PFSK-1 (cell line): ENCODE data around the gene COX6A2.

ENCODE experiments used
- FOXP2 ChIP-seq: optimal IDR thresholded peaks from 2 replicates; pipeline ENCODE3; 2011; ENCODE audit warnings: borderline replicate concordance, control low read depth, inconsistent platforms; ENCODE audit not compliant: insufficient read depth; ENCODE audit errors: extremely low read length, extremely low read depth
- POLR2AphosphoS5 ChIP-seq: IDR thresholded peaks from 2 replicates; pipeline ENCODE4 v1.6.1; 2012; ENCODE audit warnings: low read depth, mild to moderate bottlenecking, control low read depth, low read length, moderate library complexity
- SIN3A ChIP-seq: IDR thresholded peaks from 2 replicates; pipeline ENCODE4 v1.6.1; 2012; ENCODE audit warnings: mild to moderate bottlenecking, low read length, moderate library complexity, borderline replicate concordance; ENCODE audit not compliant: insufficient read depth
- TAF1 ChIP-seq: IDR thresholded peaks from 2 replicates; pipeline ENCODE4 v1.6.1; 2012; ENCODE audit warnings: low read length, control low read depth, borderline replicate concordance; ENCODE audit not compliant: insufficient read depth
- TF ChIP-seq, protein P1 (sequence below), 2 experiments: IDR thresholded peaks; 2 replicates each; pipeline versions ENCODE4 v1.6.1 to v1.8.0; 2011 to 2012; ENCODE audit warnings: low read depth in 2 of 2, low read length in 2 of 2, control low read depth in 1 of 2, inconsistent platforms in 1 of 2, mild to moderate bottlenecking in 1 of 2, moderate library complexity in 1 of 2; ENCODE audit not compliant: insufficient read depth in 1 of 2

COX6A2 gene

DNA sequence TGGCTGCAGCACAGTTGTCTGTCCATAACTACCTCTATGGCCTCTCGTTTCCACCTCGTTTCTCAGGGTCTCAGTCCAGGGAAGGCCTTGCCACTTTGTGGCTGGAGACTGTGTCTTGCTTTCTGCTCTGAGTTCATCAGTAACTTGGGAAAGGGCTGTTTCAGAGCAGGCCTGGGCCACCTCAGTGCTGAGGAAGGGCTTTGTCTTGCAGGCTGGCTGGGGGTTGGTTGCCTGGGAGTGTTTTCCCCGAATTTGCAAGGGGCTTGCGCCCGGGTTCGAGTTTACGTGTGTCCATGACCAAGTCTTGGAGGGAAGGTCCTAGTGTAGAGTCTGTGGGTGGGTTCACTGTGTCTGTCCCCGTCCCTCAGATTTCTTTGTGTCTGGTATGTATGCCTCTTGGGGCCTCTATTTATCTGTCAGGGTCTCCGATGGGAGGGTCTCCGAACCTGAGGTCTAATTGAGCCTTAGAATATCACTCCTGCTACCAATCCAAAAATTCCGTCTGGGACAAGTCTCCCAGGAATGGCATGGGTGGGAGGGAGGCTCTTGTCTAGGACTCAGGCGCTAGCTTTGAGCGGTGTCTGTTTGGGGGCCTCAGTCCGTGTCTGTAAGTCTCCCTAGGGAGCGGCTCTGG is 43.2 kb upstream of the COX6A2 start:
- TF ChIP-seq FOXP2 = no peak
- TF ChIP-seq, protein P1, sequence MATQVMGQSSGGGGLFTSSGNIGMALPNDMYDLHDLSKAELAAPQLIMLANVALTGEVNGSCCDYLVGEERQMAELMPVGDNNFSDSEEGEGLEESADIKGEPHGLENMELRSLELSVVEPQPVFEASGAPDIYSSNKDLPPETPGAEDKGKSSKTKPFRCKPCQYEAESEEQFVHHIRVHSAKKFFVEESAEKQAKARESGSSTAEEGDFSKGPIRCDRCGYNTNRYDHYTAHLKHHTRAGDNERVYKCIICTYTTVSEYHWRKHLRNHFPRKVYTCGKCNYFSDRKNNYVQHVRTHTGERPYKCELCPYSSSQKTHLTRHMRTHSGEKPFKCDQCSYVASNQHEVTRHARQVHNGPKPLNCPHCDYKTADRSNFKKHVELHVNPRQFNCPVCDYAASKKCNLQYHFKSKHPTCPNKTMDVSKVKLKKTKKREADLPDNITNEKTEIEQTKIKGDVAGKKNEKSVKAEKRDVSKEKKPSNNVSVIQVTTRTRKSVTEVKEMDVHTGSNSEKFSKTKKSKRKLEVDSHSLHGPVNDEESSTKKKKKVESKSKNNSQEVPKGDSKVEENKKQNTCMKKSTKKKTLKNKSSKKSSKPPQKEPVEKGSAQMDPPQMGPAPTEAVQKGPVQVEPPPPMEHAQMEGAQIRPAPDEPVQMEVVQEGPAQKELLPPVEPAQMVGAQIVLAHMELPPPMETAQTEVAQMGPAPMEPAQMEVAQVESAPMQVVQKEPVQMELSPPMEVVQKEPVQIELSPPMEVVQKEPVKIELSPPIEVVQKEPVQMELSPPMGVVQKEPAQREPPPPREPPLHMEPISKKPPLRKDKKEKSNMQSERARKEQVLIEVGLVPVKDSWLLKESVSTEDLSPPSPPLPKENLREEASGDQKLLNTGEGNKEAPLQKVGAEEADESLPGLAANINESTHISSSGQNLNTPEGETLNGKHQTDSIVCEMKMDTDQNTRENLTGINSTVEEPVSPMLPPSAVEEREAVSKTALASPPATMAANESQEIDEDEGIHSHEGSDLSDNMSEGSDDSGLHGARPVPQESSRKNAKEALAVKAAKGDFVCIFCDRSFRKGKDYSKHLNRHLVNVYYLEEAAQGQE (IDR thresholded peaks at IDR 0.05; ENCODE audit: insufficient read depth in 1 of 2, low read depth in 2 of 2, low read length in 2 of 2) = no peak
- TF ChIP-seq POLR2AphosphoS5 = no peak
- no peak for TF ChIP-seq TAF1
- TF ChIP-seq SIN3A = no peak

DNA sequence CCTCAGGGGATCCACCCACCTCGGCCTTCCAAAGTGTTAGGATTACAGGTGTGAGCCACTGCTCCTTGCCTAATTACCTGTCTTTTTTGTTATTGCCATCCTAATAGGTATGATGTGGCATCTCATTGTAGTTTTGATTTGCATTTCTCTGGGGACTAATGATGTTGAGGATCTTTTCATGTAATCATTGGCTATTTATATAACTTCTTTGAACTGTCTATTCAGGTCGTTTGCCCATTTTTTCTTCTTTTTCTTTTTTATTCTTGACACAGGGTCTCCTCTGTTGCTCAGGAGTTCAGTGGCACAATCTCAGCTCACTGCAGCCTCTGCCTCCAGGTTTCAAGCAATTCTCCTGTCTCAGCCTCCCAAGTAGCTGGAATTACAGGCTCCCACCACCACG is 42.5 kb upstream of the COX6A2 start:
- no peak for TF ChIP-seq SIN3A
- TF ChIP-seq FOXP2 = no peak
- no peak for TF ChIP-seq TAF1
- TF ChIP-seq, protein P1 (IDR thresholded peaks at IDR 0.05; ENCODE audit: insufficient read depth in 1 of 2, low read depth in 2 of 2, low read length in 2 of 2) = no peak
- TF ChIP-seq POLR2AphosphoS5 = no peak

DNA sequence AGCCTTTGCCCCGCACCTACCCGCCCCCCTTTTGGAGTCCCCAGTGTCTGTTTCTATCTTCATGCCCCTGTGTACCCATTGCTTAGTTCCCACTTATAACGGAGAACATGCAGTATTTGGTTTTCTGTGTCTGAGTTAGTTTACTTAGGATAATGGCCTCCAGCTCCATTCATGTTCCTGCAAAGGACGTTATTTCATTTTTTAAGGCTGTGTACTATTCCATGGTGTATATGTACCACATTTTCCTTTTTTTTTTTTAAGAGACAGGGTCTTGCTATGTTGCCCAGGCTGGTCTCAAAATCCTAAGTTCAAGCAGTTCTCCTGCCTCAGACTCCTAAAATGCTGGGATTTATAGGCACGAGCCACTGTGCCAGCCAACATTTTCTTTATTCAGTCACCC is 39.7 kb upstream of the COX6A2 start:
- TF ChIP-seq SIN3A (no peak), POLR2AphosphoS5 (no peak), TAF1 (no peak), FOXP2 (no peak)
- TF ChIP-seq, protein P1 (IDR thresholded peaks at IDR 0.05; ENCODE audit: insufficient read depth in 1 of 2, low read depth in 2 of 2, low read length in 2 of 2) = no peak

DNA sequence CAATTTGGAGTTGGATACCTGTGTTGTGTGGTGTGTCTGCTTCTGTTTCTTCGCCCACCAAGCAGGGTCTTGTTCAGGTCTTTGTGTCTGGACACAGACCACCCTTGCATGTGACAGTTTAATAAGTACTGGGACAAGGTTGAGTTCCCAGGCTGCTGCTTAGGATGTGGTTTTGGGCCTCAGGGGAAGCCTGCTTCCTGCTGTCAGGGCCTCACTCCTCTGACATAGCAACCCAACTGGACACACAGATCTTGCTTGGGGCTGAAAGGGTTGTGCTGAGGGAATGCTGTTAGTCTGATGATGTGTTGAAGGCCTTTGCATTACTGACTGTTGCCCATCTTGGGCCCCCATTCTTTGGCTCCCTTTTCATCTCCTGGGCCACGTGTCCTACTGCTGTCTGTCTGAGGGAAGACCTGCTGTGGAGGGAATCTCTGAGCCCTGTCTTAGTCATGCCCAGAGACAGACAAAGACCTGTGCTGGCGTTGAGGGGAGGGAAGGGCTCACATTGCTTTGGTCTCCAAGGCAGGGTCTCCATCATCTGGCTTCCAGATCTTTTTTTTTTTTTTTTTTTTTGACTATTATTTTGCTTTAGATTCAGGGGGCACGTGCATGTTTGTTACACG is 39.1 kb upstream of the COX6A2 start:
- TF ChIP-seq TAF1 = no peak
- TF ChIP-seq, protein P1 (IDR thresholded peaks at IDR 0.05; ENCODE audit: insufficient read depth in 1 of 2, low read depth in 2 of 2, low read length in 2 of 2) = no peak
- no peak for TF ChIP-seq FOXP2
- TF ChIP-seq POLR2AphosphoS5 = no peak
- TF ChIP-seq SIN3A = no peak
